ENCODE results near the gene CDKL5. TPM values are rescaled to one million over a fixed set of nuclear protein-coding genes. Genes with fewer than 3 reads are reported as not detected.

CDKL5 gene
- total and polyA plus RNA-seq, 8 donors = 10.6 to 37.6 (median 12.8) TPM

GRCh38 chrX:18465051-18465450, 39.6 kb downstream of the CDKL5 start:
- Histone ChIP-seq H3K36me3 (no peaks in the 10 kb centered on the region), H3K4me3 (no peak overlapping the region), H3K27ac (no peak overlapping the region), H3K9me3 (no peaks in the 10 kb centered on the region), H3K27me3 (no peaks in the 10 kb centered on the region), H3K4me1 (no peaks in the 10 kb centered on the region)
- TF ChIP-seq CTCF (IDR thresholded peaks at IDR 0.05) = no peak
- DNase-seq (no peak), ATAC-seq (no peak)
- intact Hi-C loops (cut with DNase I) = no loop called here

- no peaks in the 10 kb centered on the region for H3K9me3 ChIP-seq
- no peaks in the 10 kb centered on the region for H3K27me3 ChIP-seq
- ATAC-seq (no peak), DNase-seq (no peak)
- intact Hi-C loops (cut with DNase I) = no loop called here
- no peak overlapping the region for H3K27ac ChIP-seq
- no peak overlapping the region for H3K4me3 ChIP-seq
- no peak for TF ChIP-seq CTCF (IDR thresholded peaks at IDR 0.05)
- no peaks in the 10 kb centered on the region for H3K4me1 ChIP-seq
- no peaks in the 10 kb centered on the region for H3K36me3 ChIP-seq
Measured at GRCh38 chrX:18468599-18468998, 43.2 kb downstream of the CDKL5 start.

- H3K4me1 ChIP-seq = no peaks in the 10 kb centered on the region
- no peaks in the 10 kb centered on the region for H3K27me3 ChIP-seq
- H3K36me3 ChIP-seq = no peaks in the 10 kb centered on the region
- H3K4me3 ChIP-seq = no peak overlapping the region
- ATAC-seq (peak; percentile 54), DNase-seq (no peak)
- no peak for TF ChIP-seq CTCF (IDR thresholded peaks at IDR 0.05)
- intact Hi-C loops (cut with DNase I) = no loop called here
- H3K27ac ChIP-seq = no peak overlapping the region
- no peaks in the 10 kb centered on the region for H3K9me3 ChIP-seq
Measured at GRCh38 chrX:18471296-18471695, 45.9 kb downstream of the CDKL5 start.

GRCh38 chrX:18490806-18491555, 65.6 kb downstream of the CDKL5 start:
- Histone ChIP-seq H3K27ac (no peak overlapping the region), H3K9me3 (no peaks in the 10 kb centered on the region), H3K27me3 (no peaks in the 10 kb centered on the region), H3K4me1 (peaks cover 0 to 3% of the 10 kb centered on the region in 2 donors), H3K4me3 (no peak overlapping the region), H3K36me3 (no peaks in the 10 kb centered on the region)
- ATAC-seq = no peak
- DNase-seq = peak in 1 of 4 donors; percentile 7
- intact Hi-C loops (cut with DNase I) = no loop called here
- TF ChIP-seq CTCF (IDR thresholded peaks at IDR 0.05) = no peak

- no peak for TF ChIP-seq CTCF (IDR thresholded peaks at IDR 0.05)
- intact Hi-C loops (cut with DNase I) = no loop called here
- H3K4me1 ChIP-seq = peaks cover 0 to 3% of the 10 kb centered on the region in 2 donors
- H3K36me3 ChIP-seq = no peaks in the 10 kb centered on the region
- DNase-seq (no peak), ATAC-seq (no peak)
- no peak overlapping the region for H3K27ac ChIP-seq
- no peak overlapping the region for H3K4me3 ChIP-seq
- H3K9me3 ChIP-seq = no peaks in the 10 kb centered on the region
- no peaks in the 10 kb centered on the region for H3K27me3 ChIP-seq
Measured at GRCh38 chrX:18491587-18492340, 66.4 kb downstream of the CDKL5 start.

Data from left lung (tissue), 10 donors.